WERI-Rb-1 (cell line): ENCODE results near the gene PRKCH.

Experiments
- DNase-seq: peaks from one replicate; pipeline ENCODE4 v3.0.0-alpha.2; 2020
- H3K27ac ChIP-seq: fragments of 250-450 bp; sonication (Bioruptor Pico); 2 replicates; pipeline ENCODE4 v1.5.1; 2020; ENCODE audit warnings: mild to moderate bottlenecking, moderate library complexity
- H3K27me3 ChIP-seq: fragments of 250-450 bp; sonication (Bioruptor Pico); 2 replicates; pipeline ENCODE4 v1.5.1; 2021; ENCODE audit warnings: mild to moderate bottlenecking, low read depth, moderate library complexity; ENCODE audit not compliant: insufficient read depth, severe bottlenecking
- H3K36me3 ChIP-seq: fragments of 250-450 bp; sonication (Bioruptor Pico); 2 replicates; pipeline ENCODE4 v1.5.1; 2020; ENCODE audit warnings: mild to moderate bottlenecking, moderate library complexity
- H3K4me3 ChIP-seq: 2 replicates; pipeline ENCODE4 v1.5.1; 2011; ENCODE audit warnings: low read depth, mild to moderate bottlenecking, control low read depth, low read length
- H3K9me3 ChIP-seq: fragments of 250-450 bp; sonication (Bioruptor Pico); 2 replicates; pipeline ENCODE4 v1.5.1; 2021; ENCODE audit warnings: mild to moderate bottlenecking, moderate library complexity; ENCODE audit not compliant: severe bottlenecking
- CTCF ChIP-seq: IDR thresholded peaks from 2 replicates; pipeline ENCODE4 v1.5.1; 2011; ENCODE audit warnings: low read depth, mild to moderate bottlenecking, control low read depth, inconsistent platforms, low read length

The PRKCH gene

GRCh38 chr14:61344437-61345150 lies 23.2 kb downstream of the PRKCH start:
- no peak for TF ChIP-seq CTCF
- Histone ChIP-seq H3K27me3 (no peaks in the 10 kb centered on the region), H3K36me3 (no peaks in the 10 kb centered on the region), H3K27ac (no peak overlapping the region), H3K9me3 (no peaks in the 10 kb centered on the region), H3K4me3 (no peak overlapping the region)
- no peak for DNase-seq

GRCh38 chr14:61345151-61345482 lies 23.7 kb downstream of the PRKCH start:
- Histone ChIP-seq H3K36me3 (no peaks in the 10 kb centered on the region), H3K9me3 (no peaks in the 10 kb centered on the region), H3K27ac (no peak overlapping the region), H3K4me3 (no peak overlapping the region), H3K27me3 (no peaks in the 10 kb centered on the region)
- no peak for TF ChIP-seq CTCF
- DNase-seq, result no peak

- TF ChIP-seq CTCF, result no peak
- no peak overlapping the region for H3K4me3 ChIP-seq
- H3K27me3 ChIP-seq, result no peaks in the 10 kb centered on the region
- no peak for DNase-seq
- no peak overlapping the region for H3K27ac ChIP-seq
- no peaks in the 10 kb centered on the region for H3K9me3 ChIP-seq
- H3K36me3 ChIP-seq, result no peaks in the 10 kb centered on the region
These were observed 24.8 kb downstream of the PRKCH start for GRCh38 chr14:61346221-61346620.

GRCh38 chr14:61346793-61347192 lies 25.4 kb downstream of the PRKCH start:
- no peak overlapping the region for H3K4me3 ChIP-seq
- no peaks in the 10 kb centered on the region for H3K27me3 ChIP-seq
- no peak overlapping the region for H3K27ac ChIP-seq
- no peaks in the 10 kb centered on the region for H3K36me3 ChIP-seq
- H3K9me3 ChIP-seq, result no peaks in the 10 kb centered on the region
- no peak for TF ChIP-seq CTCF
- no peak for DNase-seq

DNA sequence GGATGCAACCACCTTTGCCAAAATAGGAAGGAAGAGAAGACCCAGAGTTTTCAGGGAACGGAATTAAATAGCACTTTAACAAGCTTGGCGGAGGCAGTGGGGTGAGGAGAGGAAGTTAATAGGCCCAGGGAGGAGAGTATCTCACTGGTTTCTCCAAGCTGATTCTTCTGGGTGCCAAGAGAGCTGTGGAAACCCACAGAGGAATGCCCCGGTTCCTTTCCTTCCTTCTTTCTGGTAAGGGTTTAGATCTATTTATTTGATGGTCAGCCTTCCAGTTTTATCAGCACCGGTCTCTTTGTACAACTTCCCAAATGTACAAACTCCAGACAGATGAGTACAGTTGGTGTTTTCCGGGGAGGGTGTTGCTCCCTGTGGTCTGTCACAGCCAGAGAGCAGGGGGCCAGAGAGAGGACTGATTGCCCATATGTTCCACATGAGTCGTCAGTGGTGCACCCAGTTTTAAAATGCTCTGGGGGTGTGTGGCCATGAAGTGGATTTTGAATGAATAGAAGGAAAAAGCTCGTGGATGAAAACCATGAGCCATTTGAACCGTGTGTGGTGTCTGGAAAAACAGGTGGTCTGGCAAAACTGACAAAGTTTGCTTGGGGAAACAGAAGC lies 26.6 kb downstream of the PRKCH start:
- H3K4me3 ChIP-seq, result no peak overlapping the region
- no peak for DNase-seq
- no peak overlapping the region for H3K27ac ChIP-seq
- H3K27me3 ChIP-seq, result no peaks in the 10 kb centered on the region
- no peak for TF ChIP-seq CTCF
- no peaks in the 10 kb centered on the region for H3K9me3 ChIP-seq
- no peaks in the 10 kb centered on the region for H3K36me3 ChIP-seq
